GM23248 (cell line): ENCODE measurements around the gene AGTRAP.

Experiments used
- EZH2 ChIP-seq: fragments of 200-600 bp; sonication (generic); IDR thresholded peaks from 2 replicates; pipeline ENCODE4 v1.6.1; 2018; ENCODE audit warnings: antibody characterized with exemption, mild to moderate bottlenecking; ENCODE audit not compliant: insufficient read depth, poor library complexity, severe bottlenecking
- EZH2phosphoT487 ChIP-seq: fragments of 200-600 bp; sonication (generic); IDR thresholded peaks from 2 replicates; pipeline ENCODE4 v1.6.1; 2018; ENCODE audit warnings: antibody characterized with exemption, moderate library complexity, mild to moderate bottlenecking, low read depth; ENCODE audit not compliant: insufficient read depth

GRCh38 chr1:11761285-11761684 lies 25.3 kb downstream of the AGTRAP start:
- TF ChIP-seq EZH2 = no peak
- TF ChIP-seq EZH2phosphoT487 = no peak
